Medulla oblongata (tissue), 1 donor: ENCODE measurements around the gene SH3BP2.
"Not testable (repeated sequence)": the region's sequence is repeated elsewhere in the genome, so short reads cannot be mapped to it uniquely, and the experiment has no call there.

Source experiments
- DNase-seq: peaks from one replicate; pipeline ENCODE4 v3.0.0-alpha.2; 2015; ENCODE audit errors: extremely low spot score

SH3BP2 gene

DNA sequence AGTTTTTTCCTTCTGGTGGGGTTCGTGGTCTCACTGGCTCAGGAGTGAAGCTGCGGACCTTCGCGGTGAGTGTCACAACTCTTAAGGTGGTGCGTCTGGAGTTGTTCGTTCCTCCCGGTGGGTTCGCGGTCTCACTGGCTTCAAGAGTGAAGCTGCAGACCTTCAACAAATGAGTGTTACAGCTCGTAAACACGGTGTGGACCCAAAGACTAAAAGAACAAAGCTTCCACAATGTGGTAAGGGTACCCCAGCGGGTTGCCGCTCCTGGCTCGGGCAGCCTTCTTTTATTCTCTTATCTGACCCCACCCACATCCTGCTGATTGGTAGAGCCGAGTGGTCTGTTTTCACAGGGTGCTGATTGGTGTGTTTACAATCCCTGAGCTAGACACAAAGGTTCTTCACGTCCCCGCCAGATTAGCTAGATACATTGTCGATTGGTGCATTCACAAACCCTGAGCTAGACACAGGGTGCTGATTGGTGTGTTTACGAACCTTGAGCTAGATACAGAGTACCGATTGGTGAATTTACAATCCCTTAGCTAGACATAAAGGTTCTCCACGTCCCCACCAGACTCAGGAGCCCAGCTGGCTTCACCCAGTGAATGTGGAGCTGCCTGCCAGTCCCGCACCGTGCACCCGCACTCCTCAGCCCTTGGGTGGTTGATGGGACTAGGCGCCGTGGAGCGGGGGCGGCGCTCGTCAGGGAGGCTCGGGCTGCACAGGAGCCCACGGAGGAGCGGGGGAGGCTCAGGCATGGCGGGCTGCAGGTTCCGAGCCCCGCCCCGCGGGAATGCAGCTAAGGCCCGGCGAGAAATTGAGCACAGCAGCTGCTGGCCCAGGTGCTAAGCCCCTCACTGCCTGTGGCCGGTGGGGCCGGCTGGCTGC is 30.2 kb upstream of the SH3BP2 start:
- not testable (repeated sequence) for DNase-seq

DNA sequence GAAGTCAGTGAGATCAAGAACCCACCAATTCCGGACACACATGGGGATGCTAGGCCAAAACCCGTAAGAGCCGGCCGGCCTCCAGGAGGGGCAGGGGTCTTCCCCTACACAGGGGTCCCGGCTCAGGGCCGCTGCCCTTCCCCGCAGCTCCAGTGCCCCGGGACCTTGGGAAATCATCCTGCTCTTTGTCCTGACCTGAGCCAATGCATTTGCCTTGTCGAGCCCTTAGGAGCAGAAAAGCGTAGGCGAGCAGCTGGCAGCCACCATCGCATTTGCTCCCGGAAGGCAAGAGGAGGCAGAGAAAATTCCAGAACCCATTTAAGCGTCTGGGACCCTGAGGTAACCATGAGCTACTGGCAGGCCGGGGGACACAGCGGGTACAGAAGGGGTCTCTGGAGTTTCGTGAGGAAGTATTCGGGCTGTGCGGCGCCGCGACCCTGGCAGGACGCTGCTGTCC is 29.3 kb upstream of the SH3BP2 start:
- no peak for DNase-seq

DNA sequence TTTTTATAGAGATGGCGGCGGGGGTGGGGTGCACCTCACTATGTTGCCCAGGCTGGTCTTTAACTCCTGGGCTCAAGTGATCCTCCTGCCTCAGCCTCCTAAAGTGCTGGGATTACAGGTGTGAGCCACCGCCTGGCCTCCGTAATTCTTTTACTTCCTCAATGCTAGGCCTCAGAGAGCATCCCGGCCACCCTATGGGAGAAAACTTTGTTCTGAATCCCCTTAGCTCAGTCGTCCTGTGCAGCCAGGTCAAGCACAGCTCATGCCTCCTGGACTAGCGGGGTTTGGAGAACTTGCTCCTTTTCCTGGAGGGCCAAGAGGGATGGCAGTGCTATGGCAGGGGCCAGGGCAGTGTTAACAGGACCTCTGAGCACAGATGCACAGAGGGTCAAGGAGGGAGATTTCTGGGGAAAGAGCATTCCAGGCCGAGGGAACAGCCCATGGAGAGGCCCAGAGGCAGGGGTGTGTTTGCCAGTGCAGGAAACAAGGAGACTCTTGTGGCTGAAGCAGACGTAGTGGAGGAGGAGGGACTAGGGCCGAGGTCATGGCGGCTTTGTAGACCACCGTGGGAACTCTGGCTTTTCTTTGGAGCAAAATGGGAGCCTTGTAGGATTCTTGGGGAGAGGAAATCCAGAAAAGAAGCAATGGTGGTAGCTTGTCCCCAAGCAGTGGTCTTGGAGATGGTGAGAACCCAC is 26.9 kb upstream of the SH3BP2 start:
- DNase-seq: no peak

DNA sequence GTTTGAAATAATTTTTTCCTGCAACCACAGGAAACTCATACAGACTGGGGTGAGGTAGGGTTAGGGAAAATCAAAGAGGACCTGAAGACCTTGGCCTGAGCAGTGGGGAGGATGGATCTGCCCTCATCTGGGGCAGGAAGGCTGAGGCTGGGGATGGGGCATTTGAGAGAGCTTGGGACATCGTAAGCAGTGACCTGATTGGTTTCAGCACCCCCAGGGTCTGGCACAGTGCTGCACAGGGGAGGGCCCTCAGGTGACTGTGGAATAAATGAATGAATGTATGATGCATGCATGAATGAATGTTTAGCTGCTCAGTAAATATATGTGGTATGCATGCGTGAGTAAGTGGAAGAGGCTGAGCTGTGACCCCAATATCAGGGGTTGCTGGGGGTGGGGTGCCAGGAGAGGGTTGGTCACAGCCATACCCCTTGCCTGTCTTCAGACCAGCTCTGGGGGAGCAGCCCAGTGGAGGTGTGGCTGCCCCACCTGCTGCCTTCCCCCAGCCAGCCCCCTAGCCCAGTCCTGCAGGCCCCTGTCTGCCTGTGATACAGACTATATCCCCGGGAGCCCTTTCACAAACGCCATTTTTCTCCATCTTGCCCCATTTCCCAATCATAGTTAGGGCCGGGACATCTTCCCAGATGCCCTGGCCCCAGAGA is 25.7 kb upstream of the SH3BP2 start:
- DNase-seq: no peak

DNA sequence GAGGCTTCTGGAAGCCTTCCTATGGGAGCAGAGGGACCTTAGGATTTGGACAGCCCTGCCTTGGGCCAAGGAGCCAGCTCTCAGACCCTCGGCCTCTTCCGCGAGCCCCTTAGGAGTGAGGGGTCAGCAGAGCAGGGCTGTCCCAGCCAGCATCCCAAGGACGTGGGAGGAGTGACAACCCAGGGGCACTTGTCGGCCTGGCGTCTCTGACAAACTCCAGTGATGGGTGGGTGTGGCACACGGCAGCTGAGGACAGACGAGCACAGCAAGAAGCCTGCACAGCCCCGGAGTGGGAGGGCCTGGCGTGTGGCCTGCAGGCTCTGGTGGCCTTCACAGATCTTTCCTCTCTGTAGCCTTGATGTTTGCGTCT is 25.2 kb upstream of the SH3BP2 start:
- no peak for DNase-seq

DNA sequence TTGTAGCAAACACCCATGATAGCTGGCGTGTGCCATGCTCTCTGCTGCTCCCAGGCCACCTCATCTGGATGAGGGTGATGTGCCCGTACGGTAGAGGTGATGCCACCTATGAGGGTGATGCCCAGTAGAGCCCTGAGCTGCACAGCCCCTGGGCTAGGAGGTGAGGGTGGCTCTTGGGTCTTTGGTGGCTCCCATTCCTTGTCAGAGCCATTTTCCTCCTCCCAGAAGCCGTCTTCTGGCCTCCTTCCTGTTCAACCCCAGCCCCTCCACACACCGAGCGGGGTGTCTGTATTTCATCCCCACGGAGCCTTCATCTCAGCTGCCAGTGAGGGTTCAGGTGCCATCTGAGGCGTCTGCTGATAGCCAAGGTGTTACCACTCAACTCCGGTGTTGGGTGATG is 24.8 kb upstream of the SH3BP2 start:
- DNase-seq: no peak

DNA sequence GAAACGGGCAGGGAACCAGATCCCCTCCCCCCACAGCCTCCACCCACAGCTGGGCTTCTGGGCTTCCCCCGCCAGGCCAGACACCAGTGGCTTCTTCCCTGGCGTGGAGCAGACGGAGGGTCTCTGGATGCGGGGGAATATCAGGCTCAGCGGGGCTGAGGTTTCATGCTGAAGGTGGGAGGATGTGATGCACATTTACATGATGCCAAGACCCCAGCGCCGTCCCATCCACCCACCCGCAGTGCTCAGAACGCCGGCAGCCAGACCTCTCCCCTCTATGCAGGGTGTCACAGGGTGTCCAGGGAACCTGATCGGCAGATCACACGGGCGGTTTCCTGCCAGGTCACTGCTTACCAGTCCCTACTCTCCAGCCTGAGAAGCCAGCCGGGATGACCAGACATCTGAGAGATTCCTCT is 24.0 kb upstream of the SH3BP2 start:
- DNase-seq: no peak

DNA sequence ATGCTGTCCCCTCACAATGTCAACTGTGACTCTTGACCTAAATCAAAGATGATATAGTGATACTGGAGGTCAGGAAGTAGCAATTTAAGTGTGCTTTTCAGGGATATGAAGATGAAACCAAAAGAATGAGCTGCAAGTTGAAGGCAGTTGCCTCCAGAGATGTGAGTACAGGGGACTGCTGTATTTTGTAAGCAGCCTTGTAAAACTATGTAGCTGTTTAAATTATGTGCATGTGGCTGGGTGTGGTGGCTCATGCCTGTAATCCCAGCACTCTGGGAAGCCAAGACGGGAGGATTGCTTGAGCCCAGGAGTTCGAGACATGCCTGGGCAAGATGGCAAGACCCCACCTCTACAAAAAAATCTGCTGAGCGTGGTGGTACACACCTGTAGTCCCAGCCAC is 21.6 kb upstream of the SH3BP2 start:
- no peak for DNase-seq

DNA sequence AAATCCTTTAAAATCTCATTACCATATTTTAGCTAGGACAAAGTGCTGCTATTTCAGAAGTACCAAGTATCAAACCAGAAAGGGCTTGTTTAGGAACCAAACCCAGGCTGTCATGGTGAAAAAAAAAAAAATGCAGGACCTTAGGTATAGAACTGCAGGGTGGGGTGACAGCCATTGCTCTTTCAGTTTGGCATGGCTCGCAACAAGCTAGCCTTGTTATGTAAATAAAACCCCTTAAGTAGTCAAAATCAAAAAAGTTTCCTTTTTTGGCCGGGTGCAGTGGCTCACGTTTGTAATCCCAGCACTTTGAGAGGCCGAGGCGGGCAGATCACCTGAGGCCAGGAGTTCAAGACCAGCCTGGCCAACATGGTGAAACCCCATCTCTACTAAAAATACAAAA is 12.2 kb upstream of the SH3BP2 start:
- DNase-seq: not testable (repeated sequence)

DNA sequence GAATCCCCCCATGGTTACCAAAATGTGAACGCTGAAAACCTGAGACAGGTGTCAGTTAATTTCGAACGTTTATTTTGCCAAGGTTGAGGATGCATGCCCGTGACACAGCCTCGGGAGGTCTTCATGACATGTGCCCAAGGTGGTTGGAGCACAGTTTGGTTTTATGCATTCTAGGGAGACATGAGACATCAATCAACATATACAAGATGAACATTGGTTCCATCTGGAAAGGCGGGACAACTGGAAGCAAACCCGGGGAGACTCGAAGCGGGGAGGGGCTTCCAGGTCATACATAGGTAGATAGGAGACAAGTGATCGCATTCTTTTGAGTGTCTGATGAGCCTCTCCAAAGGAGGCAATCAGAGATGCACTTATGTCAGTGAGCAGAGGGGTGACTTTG is 11.0 kb upstream of the SH3BP2 start:
- DNase-seq: no peak

DNA sequence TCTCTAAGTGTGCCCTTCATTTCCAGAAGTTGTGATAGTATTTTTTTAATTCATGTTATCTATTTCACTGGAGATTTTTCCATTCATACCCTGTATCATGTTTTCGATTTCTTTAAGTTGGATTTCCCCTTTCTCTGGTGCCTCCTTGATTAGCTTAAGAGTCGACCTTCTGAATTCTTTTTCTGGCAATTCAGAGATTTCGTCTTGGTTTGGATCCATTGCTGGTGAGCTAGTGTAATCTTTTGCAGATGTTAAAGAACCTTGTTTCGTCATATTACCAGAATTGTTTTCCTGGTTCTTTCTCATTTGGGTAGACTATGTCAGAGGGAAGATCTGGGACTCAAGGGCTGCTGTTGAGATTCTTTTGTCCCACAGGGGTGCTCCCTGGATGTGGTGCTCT is 9.1 kb upstream of the SH3BP2 start:
- DNase-seq: no peak

DNA sequence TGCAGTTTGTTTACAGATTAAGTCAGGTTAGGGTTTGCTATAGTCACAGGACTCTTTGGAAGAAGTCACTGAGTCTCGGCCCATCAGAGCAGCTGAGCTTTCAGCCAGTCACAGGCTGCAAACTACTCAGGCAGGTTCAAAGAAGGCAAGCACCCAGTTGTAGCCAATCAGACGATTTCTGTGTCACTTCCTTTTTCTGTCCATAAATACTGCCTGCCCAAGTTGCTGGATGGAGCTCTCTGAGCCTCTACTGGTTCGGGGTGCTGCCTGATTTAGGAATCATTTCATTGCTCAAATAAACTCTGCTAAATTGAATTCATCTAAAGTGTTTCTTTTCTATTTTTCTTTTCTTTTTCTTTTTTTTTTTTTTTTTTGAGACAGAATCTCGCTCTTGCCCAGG is 7.3 kb upstream of the SH3BP2 start:
- peak; percentile 73 for DNase-seq

DNA sequence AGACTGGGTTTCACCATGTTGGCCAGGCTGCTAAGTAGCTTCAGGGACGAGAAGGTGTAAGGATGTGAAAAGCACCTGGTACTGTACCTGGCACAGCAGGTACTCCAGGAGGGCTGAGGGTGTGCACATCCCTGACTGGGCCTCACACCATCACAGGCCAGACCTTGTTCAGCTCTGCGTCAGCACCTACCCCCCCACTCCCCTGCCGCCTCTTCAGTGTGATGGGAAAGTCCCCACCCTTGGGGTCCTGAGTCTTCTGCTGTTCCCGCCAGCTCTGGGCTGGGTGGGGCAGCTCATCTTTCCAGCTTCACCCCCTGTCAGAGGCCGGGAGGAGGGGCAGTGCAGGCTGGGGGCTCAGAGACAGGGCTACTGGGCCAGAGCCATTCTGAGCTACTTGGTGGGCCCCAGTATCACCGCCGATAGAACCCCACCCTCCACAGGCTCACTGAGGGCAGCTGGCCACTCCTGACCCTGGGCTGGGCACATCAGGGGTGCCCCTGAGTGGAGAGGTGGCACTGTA is 6.7 kb upstream of the SH3BP2 start:
- no peak for DNase-seq

DNA sequence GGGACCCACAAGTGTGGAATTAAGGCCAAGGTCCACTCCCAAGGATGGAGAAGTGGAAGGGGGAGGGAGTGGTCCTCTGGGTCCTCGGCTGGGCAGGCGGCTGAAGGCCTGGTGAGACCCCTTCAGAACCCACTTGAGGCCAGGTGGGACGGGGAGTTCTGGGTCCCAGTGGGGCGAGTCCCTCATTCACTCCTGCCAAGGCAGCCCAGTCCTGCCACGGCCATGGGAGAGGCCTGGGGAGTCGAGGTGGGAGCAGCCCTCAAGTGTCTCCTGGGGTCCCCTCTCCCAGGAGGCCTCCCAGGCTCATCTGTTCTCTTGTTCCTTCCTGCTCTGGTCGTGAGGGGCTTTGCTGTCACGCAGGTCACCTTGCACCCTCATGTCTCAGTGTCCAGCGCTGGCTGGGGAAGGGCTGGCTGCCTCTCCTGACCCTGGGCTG is 6.1 kb upstream of the SH3BP2 start:
- DNase-seq: no peak

DNA sequence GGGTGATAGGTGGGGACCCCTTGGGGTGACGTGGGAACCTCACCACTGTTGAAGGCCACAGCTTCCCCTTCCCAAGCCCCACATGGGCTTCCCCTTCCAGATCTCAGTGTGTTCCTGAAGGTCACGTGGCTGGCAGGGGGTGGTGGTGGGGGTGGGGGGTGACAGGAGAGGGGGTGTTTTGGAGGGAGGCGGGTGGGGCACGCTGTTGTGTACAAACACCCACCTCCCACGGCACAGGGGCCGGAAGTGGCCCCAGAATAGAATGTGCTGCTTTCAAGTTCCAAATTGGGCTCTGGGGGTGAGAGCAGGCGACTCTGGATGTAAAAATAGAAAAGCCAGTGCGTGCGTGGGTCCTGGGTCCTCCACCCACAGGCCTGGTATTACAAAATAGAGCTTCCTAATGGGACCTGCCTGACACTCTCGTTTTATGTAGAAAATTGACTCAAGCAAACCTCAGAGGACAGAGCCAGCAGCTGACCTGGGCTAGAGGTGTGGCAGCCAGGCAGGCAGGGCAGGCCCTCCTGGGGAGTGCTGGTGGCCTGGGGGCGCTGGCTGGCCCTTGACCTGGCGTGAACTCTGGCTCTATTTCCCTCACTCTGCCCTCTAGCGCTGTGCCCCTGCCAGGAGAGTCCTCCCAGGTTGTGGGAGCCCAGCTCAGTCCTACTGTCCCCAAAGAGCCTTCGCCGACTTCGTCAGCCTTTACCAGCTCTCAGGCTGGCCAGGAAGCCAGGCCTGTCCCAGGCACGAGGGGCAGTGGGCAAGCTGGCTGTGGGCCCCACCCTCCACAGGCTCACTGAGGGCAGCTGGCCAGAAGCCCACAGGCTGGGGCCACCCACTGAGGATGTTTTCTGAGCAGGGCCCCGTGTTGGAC is 5.4 kb upstream of the SH3BP2 start:
- peak; percentile 69 for DNase-seq

DNA sequence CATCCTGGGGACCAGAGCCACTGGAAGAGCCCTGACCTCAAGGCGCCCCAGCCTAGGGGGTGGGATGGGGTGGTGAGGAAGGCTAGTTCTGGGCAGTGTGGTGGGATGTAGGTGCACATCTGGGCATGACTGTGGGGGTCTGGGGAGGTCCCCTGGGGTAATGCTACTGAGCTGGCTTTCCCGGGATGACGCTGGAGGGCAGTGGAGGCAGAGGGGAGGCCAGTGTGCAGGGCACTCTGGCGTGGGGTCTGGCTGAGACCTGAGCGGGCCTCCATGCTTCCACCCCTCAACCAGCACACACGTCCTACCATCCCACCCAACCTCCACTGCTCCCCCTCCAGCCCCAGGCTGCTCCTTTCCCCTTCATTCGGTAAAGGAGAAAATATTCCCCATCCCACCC is 4.8 kb upstream of the SH3BP2 start:
- DNase-seq: no peak

DNA sequence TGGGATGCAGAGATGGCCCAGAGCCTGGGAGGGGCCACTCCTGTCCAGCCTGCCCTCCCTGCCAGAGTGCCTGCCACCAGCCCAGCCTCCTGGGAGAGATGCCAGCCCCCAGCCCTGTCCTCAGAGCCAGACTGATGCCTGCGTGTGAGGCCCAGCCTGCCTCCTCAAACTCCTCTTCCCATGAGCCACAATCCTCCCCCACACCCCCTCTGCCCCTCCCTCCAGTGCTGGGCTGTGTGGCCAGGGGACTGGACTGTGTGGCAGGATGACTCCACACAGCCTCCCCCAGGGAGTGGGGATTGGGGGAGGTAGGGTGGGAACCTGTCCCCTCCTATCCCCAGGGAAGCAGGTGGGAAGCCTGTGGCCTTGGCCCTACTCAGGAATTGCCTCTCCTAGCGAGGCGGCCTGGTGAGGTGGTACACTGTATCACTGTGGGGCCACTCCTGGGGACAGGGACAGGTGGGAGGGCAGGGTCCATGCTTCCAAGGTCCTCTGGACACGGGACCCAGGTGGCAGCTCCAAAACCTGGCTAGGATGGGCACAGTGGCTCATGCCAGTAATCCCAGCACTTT is 4.3 kb upstream of the SH3BP2 start:
- DNase-seq: peak; percentile 60

DNA sequence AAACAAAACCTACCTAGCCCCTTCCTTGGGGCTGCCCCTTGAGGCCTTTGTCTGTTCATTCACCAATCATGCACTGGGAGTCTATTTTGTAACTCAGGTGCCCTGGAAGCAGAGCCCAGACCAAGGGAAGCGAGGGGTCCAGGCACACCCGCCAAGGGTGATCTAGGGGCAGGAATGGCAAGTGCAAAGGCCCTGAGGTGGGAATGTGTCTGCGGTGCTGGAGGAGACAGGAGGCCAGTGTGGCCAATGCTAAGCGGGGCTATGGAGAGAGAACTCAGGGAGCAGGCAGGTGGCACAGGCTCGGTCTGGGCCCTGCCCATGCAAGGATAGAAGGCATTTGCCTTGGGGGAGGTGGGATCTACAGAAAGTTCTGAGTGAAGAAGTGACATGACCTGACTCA is 3.5 kb upstream of the SH3BP2 start:
- no peak for DNase-seq

DNA sequence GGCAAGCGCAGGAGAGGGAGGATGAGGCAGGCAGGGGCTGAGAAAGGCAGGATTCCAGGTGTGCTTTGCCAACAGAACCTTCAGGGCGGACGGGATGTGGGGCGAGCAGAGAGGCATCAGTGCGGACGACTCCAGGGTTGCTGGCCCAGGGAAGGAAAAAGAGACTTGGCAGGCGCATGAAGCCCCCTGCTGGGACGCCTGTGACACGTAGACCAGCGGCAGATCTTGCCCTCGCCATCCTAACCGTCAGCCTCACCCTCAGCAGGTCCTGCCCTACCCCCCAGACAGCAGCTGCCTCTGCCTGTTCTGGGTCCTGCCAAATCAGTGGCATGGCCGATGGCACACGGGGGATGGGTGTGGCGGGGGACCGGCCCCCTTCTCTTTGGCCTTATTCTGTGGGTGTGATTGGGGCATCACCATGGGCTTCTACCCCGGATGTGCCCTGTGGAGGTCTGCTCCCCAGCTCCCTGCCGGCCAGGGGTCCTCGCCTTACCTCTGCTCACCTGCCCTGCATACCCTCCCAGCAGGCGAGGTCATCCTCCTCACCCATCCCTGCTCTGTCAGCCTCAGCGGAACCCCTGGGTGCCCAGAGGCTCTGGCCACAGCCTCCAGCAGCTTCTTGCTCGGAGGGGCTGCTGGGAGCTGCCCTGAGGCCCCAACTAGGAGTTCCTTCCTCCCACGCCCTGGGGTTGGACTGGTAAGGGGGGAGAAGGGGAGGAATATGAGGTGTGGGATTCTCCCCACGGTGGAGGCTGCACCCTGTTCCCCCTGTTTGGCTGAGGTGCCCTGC is 2.9 kb upstream of the SH3BP2 start:
- DNase-seq: no peak
